Progenitor cell of endocrine pancreas (in vitro differentiated cells): Measurements from ENCODE around the gene NEK7. TPM values are rescaled to one million over a fixed set of nuclear protein-coding genes. Genes with fewer than 3 reads are reported as not detected.

Experiments
- DNase-seq: peaks from one replicate; pipeline ENCODE4 v3.0.0; 2021; ENCODE audit warnings: low spot score; ENCODE audit not compliant: unreplicated experiment
- H3K27ac Mint-ChIP-seq: 2 replicates; pipeline ENCODE4 v1.8.0; 2021; ENCODE audit warnings: mild to moderate bottlenecking, moderate library complexity, mixed read lengths
- H3K27me3 Mint-ChIP-seq: 2 replicates; pipeline ENCODE4 v1.8.0; 2021; ENCODE audit warnings: mixed read lengths
- H3K36me3 Mint-ChIP-seq: 2 replicates; pipeline ENCODE4 v1.8.0; 2022; ENCODE audit warnings: mixed read lengths; ENCODE audit not compliant: insufficient read depth
- H3K4me1 Mint-ChIP-seq: 2 replicates; pipeline ENCODE4 v1.8.0; 2021; ENCODE audit warnings: low read depth, mixed read lengths
- H3K4me3 Mint-ChIP-seq: 2 replicates; pipeline ENCODE4 v1.8.0; 2021; ENCODE audit warnings: low read depth, mild to moderate bottlenecking, moderate library complexity, mixed read lengths
- H3K9me3 Mint-ChIP-seq: 2 replicates; pipeline ENCODE4 v1.8.0; 2021; ENCODE audit warnings: low read depth, mixed read lengths
- total RNA-seq: library from RNA; stranded (reverse); gene quantifications from 2 replicates; pipeline ENCODE4 v1.2.1, GENCODE V29; 2021
- TF ChIP-seq, protein P1 (sequence below): fragments of 200-600 bp; sonication (generic); IDR thresholded peaks from one replicate; pipeline ENCODE4 v1.5.0; 2021; ENCODE audit warnings: antibody characterized with exemption, mild to moderate bottlenecking; ENCODE audit not compliant: unreplicated experiment

The NEK7 gene
- total RNA-seq, 1 donor from 2014 or later, result 25.9 TPM

DNA sequence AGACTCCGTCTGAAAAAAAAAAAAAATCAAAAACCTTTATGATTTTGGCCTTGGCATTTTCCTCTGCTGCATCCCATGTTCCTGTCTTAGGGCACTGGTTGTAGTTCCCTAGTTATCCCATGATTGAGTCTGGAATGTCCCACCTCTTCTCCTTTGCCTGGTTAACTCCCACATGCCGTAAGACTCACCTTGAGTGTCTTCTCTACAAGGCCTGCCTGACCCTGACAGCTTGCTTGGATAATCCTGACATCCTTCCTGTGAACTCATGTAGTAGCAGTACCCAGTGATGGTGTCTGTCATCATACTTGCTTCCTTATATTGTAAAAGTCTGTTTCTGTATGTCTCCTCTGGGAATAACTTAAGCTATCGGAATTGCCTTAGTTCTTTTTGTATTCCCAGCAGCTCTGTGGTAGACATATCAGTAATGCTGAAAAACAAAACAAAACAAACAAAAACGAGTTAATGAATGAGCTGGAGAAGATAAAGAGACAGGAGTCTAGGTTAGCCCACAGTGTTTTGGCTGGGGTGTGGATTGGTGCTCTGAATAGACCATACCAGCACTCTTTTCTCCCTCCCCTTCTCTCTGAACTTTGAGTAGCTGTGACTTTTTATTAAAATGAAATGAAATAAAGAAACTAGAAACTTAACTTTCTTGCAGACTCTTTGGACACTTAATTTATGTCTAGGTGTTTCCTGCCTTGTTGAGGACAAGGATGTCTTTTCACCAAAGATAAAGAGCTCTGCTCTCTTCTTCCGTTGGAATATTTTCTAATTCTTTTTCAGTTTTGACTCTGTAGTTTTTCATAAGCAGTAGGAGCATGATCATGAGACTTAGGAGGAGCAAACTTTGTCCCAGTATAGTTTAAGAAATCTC is 15.1 kb downstream of the NEK7 start:
- Mint-ChIP-seq H3K4me1 (peaks cover 40% of the 10 kb centered on the region), H3K36me3 (no peaks in the 10 kb centered on the region), H3K27ac (peak overlapping the region; percentile 70), H3K4me3 (no peak overlapping the region), H3K27me3 (no peaks in the 10 kb centered on the region), H3K9me3 (no peaks in the 10 kb centered on the region)
- no peak for DNase-seq
- TF ChIP-seq, protein P1, sequence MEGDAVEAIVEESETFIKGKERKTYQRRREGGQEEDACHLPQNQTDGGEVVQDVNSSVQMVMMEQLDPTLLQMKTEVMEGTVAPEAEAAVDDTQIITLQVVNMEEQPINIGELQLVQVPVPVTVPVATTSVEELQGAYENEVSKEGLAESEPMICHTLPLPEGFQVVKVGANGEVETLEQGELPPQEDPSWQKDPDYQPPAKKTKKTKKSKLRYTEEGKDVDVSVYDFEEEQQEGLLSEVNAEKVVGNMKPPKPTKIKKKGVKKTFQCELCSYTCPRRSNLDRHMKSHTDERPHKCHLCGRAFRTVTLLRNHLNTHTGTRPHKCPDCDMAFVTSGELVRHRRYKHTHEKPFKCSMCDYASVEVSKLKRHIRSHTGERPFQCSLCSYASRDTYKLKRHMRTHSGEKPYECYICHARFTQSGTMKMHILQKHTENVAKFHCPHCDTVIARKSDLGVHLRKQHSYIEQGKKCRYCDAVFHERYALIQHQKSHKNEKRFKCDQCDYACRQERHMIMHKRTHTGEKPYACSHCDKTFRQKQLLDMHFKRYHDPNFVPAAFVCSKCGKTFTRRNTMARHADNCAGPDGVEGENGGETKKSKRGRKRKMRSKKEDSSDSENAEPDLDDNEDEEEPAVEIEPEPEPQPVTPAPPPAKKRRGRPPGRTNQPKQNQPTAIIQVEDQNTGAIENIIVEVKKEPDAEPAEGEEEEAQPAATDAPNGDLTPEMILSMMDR, result no peak

DNA sequence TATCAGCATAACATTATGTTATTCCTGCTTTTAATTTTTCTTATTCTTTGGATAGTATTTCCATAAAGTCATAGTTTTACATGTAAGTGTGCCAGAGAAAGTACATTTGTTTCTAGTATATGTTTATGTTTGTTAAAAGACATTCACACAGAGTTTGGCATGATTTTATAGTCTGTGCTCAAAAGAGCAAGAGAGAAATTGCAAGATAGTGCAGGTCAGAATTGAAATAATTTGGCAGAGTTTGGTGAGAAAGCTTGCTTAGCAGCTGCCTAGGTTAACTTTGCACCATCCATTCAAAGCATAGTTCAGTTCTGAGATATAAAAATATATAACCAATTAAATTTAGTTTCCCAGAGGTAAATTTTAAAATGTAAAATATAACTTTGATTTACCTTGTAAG is 17.0 kb downstream of the NEK7 start:
- Mint-ChIP-seq H3K36me3 (no peaks in the 10 kb centered on the region), H3K27me3 (no peaks in the 10 kb centered on the region), H3K9me3 (no peaks in the 10 kb centered on the region), H3K4me3 (no peak overlapping the region), H3K27ac (no peak overlapping the region), H3K4me1 (peaks cover 37% of the 10 kb centered on the region)
- TF ChIP-seq, protein P1, result no peak
- no peak for DNase-seq

DNA sequence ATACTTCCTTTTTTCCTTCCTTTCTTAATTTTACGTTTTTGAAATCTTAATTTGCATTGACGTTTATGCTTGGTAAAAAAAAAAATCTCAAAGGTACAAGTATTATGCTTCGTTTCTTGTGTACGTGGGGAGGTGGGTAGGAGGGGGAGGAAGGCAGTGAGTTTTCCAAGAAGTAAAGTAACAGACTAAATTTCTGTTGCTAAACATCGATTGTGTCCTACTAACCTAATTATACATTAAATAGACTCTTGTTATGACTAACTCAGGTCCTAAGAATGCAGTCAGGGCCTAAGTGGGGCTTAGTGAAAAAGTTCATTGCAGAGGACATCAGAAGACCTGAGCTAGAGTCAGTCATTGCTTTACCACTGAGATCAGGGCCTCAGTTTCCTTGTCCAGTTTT is 17.5 kb downstream of the NEK7 start:
- no peak overlapping the region for H3K27ac Mint-ChIP-seq
- no peaks in the 10 kb centered on the region for H3K27me3 Mint-ChIP-seq
- no peaks in the 10 kb centered on the region for H3K9me3 Mint-ChIP-seq
- TF ChIP-seq, protein P1, result no peak
- no peaks in the 10 kb centered on the region for H3K36me3 Mint-ChIP-seq
- DNase-seq, result no peak
- H3K4me3 Mint-ChIP-seq, result no peak overlapping the region
- peaks cover 37% of the 10 kb centered on the region for H3K4me1 Mint-ChIP-seq

DNA sequence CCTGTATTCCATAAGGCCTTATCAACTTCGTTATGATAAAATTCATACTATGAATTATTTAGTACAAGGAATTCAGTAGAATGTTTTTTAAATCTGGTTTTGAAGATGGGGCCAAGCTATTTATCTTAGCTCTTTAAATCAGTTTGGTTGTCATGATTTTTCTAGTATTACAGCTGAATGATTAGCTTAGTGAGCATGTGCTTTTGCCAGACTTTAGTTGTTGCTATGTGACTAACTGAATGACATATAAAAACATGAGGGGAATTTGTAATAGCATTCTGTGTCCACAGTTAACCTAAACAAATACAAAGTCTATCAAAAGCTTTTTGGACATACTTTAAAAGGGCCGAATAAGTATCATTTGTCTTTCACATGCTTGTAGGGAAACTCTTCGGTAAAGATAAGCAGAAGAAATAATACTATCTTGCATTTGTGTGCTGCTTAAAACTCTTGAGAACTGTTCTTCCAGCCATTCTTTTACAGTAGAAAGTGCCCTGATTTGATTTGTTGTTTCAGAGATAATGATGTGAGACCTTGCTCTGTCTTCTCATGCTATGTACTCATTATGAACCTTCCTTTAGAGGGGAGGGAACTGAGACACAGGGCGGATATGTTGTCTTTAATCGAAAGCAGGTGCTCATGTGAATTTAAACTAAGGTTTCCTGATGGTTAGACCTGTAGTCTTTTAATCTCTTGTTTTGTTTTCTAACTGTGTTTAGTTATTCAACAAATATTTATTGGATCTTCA is 18.8 kb downstream of the NEK7 start:
- no peaks in the 10 kb centered on the region for H3K9me3 Mint-ChIP-seq
- no peak overlapping the region for H3K4me3 Mint-ChIP-seq
- TF ChIP-seq, protein P1, result no peak
- peak overlapping the region; percentile 18 for H3K27ac Mint-ChIP-seq
- H3K36me3 Mint-ChIP-seq, result no peaks in the 10 kb centered on the region
- no peaks in the 10 kb centered on the region for H3K27me3 Mint-ChIP-seq
- DNase-seq, result no peak
- H3K4me1 Mint-ChIP-seq, result peaks cover 37% of the 10 kb centered on the region

DNA sequence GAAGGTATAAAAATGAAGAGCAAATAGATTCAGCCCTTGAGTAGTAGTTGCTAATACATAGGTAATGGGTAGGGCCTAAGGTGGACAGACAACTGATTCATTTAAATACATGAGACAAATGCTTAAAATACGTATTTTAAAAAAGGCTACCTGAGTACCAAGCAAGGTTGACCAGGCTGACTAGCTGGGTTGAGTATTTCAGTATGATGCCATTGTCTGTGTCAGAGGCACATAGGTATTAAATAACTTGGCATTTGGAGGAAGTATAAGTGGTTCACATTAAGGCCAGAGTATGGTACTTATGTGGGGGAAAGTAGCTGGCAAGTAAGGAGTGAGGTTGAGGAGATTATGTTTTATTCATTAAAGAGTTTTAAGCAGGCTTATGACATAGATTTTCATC is 19.4 kb downstream of the NEK7 start:
- TF ChIP-seq, protein P1, result no peak
- peaks cover 37% of the 10 kb centered on the region for H3K4me1 Mint-ChIP-seq
- H3K27ac Mint-ChIP-seq, result peak overlapping the region; percentile 18
- no peak overlapping the region for H3K4me3 Mint-ChIP-seq
- H3K27me3 Mint-ChIP-seq, result no peaks in the 10 kb centered on the region
- DNase-seq, result no peak
- H3K9me3 Mint-ChIP-seq, result no peaks in the 10 kb centered on the region
- no peaks in the 10 kb centered on the region for H3K36me3 Mint-ChIP-seq
